Caco-2 (cell line): ENCODE data around the gene CKLF. TPM values are rescaled to one million over a fixed set of nuclear protein-coding genes. Genes with fewer than 3 reads are reported as not detected.

Experiments
- BruUV-seq: library from RNA; stranded (reverse); fragments of 400-500 nt; replicated peaks from 2 replicates; lab custom pipeline; 2021; lab: Mats Ljungman, UMichigan
- CTCF ChIA-PET: fragments of 300-600 bp; sonication (Branson Sonifier 250); formaldehyde crosslinking; loops from one replicate; lab custom pipeline; 2022; ENCODE audit warnings: antibody characterized with exemption; lab: Charles Lee
- POLR2A ChIA-PET: fragments of 300-600 bp; sonication (Branson Sonifier 250); formaldehyde crosslinking; loops from one replicate; lab custom pipeline; 2022; ENCODE audit warnings: antibody characterized with exemption; lab: Charles Lee
- DNase-seq, 2 experiments: peaks; one replicate each; pipeline versions ENCODE4 v3.0.0 to v3.0.0-alpha.2; 2020 to 2022
- H3K27me3 ChIP-seq: replicated peaks from 2 replicates; pipeline ENCODE4 v1.6.0; 2011; ENCODE audit warnings: low read length; ENCODE audit not compliant: control insufficient read depth, insufficient read depth
- H3K36me3 ChIP-seq: 2 replicates; pipeline ENCODE4 v1.5.1; 2011; ENCODE audit warnings: low read length; ENCODE audit not compliant: control insufficient read depth, insufficient read depth
- H3K4me1 ChIP-seq: fragments of 250-450 bp; sonication (Bioruptor Pico); 2 replicates; pipeline ENCODE4 v1.5.1; 2020; ENCODE audit warnings: mild to moderate bottlenecking
- H3K4me3 ChIP-seq: 2 replicates; pipeline ENCODE4 v1.5.1; 2011; ENCODE audit warnings: low read depth, mild to moderate bottlenecking, control low read depth, low read length
- H3K9me3 ChIP-seq: fragments of 250-450 bp; sonication (Bioruptor Pico); 2 replicates; pipeline ENCODE4 v1.5.1; 2020; ENCODE audit warnings: mild to moderate bottlenecking, moderate library complexity
- H3K27ac Mint-ChIP-seq: one replicate; pipeline ENCODE4 v1.8.0; 2022; ENCODE audit warnings: mixed read lengths; ENCODE audit not compliant: unreplicated experiment
- H3K27me3 Mint-ChIP-seq: one replicate; pipeline ENCODE4 v1.8.0; 2022; ENCODE audit warnings: mixed read lengths; ENCODE audit not compliant: insufficient read depth, unreplicated experiment
- H3K36me3 Mint-ChIP-seq: one replicate; pipeline ENCODE4 v1.8.0; 2022; ENCODE audit warnings: mild to moderate bottlenecking, mixed read lengths; ENCODE audit not compliant: insufficient read depth, unreplicated experiment
- H3K4me1 Mint-ChIP-seq: one replicate; pipeline ENCODE4 v1.8.0; 2022; ENCODE audit warnings: low read depth, mixed read lengths; ENCODE audit not compliant: unreplicated experiment
- H3K4me3 Mint-ChIP-seq: one replicate; pipeline ENCODE4 v1.8.0; 2022; ENCODE audit warnings: mild to moderate bottlenecking, moderate library complexity, mixed read lengths; ENCODE audit not compliant: unreplicated experiment
- H3K9me3 Mint-ChIP-seq: one replicate; pipeline ENCODE4 v1.8.0; 2022; ENCODE audit warnings: mixed read lengths; ENCODE audit not compliant: unreplicated experiment
- intact Hi-C: fragments of 100-400 bp; cut with micrococcal nuclease; formaldehyde crosslinking; loops from one replicate; pipeline ENCODE4 v1.10.0; 2022; ENCODE audit not compliant: unreplicated experiment
- total RNA-seq: library from RNA; stranded (reverse); gene quantifications from 2 replicates; pipeline ENCODE4 v1.2.3, GENCODE V29; 2022
- TF ChIP-seq, protein P1 (sequence below), 2 experiments: fragments of 200-600 bp in 1 of 2; IDR thresholded peaks; 1 replicate in 1 of 2; 2 replicates in 1 of 2; pipeline versions ENCODE4 v1.5.1 to v1.8.0; 2011 to 2022; ENCODE audit warnings: antibody characterized with exemption in 1 of 2, control low read depth in 1 of 2, inconsistent platforms in 1 of 2, low read depth in 1 of 2, low read length in 1 of 2, mild to moderate bottlenecking in 1 of 2, moderate library complexity in 1 of 2; ENCODE audit not compliant: insufficient read depth in 1 of 2, severe bottlenecking in 1 of 2, unreplicated experiment in 1 of 2

Gene CKLF
- total RNA-seq, 1 experiment from 2014 or later, result 103 TPM

DNA sequence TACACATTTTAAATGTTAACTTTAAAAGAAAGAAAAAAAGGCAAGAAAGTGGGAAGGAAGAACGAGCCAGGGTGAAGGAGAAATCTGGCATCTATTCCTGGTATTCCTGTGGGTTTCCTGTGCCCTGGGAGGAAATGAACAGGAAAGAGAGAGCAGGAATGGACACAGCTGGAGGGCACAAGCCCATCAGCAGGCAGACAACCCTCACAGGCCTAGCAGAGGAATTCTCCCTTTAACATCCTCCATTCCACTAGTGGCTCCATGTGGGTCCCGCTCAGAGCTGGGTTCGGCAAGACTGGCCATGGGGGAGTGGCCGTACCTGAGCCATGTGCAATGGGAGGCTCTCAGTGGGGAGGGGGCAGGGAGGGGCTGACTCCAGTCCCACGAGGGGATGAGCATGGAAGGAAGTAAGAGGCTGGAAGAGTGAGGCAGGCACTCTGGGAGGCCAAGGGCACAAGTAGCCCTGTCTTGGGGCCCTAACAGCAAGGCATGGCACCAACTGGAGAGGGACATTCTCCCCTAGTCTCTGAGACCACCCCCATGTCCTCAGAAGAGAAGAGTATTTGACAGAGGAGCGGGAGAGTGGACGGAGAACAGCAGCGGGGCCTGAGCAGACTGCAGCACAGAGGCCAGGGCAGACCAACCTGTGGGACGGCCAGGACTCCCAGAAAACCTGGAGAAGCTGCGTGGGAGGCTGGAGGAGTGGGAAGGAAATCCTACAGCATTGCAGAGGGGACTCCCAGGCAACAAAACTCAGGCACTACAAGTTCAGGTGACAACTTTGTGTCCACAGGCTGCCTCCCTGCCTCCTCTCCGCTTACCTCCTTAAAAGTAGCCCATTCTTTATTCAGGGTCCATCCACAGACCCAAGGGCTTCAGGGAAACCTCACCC lies 32.6 kb upstream of the CKLF start:
- H3K36me3 Mint-ChIP-seq, result peaks cover 9% of the 10 kb centered on the region
- no peak overlapping the region for H3K4me3 Mint-ChIP-seq
- Histone ChIP-seq H3K4me1 (peaks cover 19% of the 10 kb centered on the region), H3K36me3 (no peaks in the 10 kb centered on the region; the same call in 1 of the 2 replicates), H3K27me3 (no peaks in the 10 kb centered on the region), H3K4me3 (no peak overlapping the region), H3K9me3 (no peaks in the 10 kb centered on the region)
- peaks cover 27% of the 10 kb centered on the region for H3K4me1 Mint-ChIP-seq
- DNase-seq, result no peak
- POLR2A ChIA-PET, result no interaction called here
- H3K27me3 Mint-ChIP-seq, result no peaks in the 10 kb centered on the region
- intact Hi-C loops, result no loop called here
- TF ChIP-seq, protein P1, sequence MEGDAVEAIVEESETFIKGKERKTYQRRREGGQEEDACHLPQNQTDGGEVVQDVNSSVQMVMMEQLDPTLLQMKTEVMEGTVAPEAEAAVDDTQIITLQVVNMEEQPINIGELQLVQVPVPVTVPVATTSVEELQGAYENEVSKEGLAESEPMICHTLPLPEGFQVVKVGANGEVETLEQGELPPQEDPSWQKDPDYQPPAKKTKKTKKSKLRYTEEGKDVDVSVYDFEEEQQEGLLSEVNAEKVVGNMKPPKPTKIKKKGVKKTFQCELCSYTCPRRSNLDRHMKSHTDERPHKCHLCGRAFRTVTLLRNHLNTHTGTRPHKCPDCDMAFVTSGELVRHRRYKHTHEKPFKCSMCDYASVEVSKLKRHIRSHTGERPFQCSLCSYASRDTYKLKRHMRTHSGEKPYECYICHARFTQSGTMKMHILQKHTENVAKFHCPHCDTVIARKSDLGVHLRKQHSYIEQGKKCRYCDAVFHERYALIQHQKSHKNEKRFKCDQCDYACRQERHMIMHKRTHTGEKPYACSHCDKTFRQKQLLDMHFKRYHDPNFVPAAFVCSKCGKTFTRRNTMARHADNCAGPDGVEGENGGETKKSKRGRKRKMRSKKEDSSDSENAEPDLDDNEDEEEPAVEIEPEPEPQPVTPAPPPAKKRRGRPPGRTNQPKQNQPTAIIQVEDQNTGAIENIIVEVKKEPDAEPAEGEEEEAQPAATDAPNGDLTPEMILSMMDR (IDR thresholded peaks at IDR 0.05; ENCODE audit: insufficient read depth in 1 of 2, low read depth in 1 of 2, low read length in 1 of 2, severe bottlenecking in 1 of 2, unreplicated experiment in 1 of 2), result no peak
- no peaks in the 10 kb centered on the region for H3K9me3 Mint-ChIP-seq
- no peak overlapping the region for H3K27ac Mint-ChIP-seq
- CTCF ChIA-PET, result interaction anchor here (1.5 kb wide), 1 partner anchor 353 kb away, joined by 3 read pairs; no protein-coding TSS in a partner anchor
- BruUV-seq, result no TSS peak

DNA sequence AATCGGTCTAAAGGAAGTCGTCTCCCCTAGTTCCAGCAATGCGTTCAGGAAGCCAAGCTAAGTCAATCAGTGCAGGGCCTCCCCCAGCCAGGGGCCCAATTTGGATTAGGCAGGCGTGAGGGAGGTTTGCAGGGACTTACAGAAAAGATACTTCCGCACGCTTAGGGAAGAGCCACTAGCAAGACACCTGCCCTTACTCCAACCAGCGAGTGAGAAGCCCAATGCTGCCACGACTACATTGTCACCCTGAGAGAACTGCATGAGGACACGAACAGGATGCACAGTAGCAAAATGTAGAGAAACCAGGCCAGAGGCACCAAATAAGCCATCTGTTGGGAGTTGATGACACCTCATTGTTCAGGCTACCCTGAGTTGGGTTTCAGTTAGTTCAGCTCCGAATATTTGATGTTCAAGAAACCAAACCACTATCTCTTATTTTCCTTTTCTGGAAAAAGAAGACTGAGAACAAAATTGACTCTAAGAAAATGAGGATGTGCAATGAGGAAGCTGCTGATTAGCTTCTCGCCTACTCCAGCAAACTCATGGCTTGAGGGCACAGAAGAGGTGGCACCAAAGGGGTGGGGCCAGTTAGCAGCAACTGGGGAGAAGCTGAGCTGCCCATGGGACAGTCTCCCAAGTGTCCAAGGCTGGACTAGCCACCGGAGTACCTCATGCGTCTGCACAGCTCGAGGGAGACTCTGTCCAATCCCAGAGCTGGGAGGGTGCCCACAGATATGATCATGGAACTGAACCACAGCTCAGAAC lies 31.8 kb upstream of the CKLF start:
- H3K4me3 Mint-ChIP-seq, result no peak overlapping the region
- H3K27ac Mint-ChIP-seq, result no peak overlapping the region
- H3K36me3 ChIP-seq, result no peaks in the 10 kb centered on the region; the same call in 1 of the 2 replicates
- no peak overlapping the region for H3K4me3 ChIP-seq
- H3K27me3 Mint-ChIP-seq, result no peaks in the 10 kb centered on the region
- CTCF ChIA-PET, result interaction anchor here (1.0 to 1.5 kb wide), 2 partner anchors 88 to 352 kb away, joined by 3 read pairs; no protein-coding TSS in a partner anchor
- H3K4me1 Mint-ChIP-seq, result peaks cover 21% of the 10 kb centered on the region
- H3K27me3 ChIP-seq, result no peaks in the 10 kb centered on the region
- peaks cover 19% of the 10 kb centered on the region for H3K4me1 ChIP-seq
- intact Hi-C loops, result no loop called here
- no peaks in the 10 kb centered on the region for H3K9me3 ChIP-seq
- H3K9me3 Mint-ChIP-seq, result no peaks in the 10 kb centered on the region
- TF ChIP-seq, protein P1 (IDR thresholded peaks at IDR 0.05; ENCODE audit: insufficient read depth in 1 of 2, low read depth in 1 of 2, low read length in 1 of 2, severe bottlenecking in 1 of 2, unreplicated experiment in 1 of 2), result no peak
- POLR2A ChIA-PET, result no interaction called here
- no peak for DNase-seq
- peaks cover 9% of the 10 kb centered on the region for H3K36me3 Mint-ChIP-seq
- BruUV-seq, result no TSS peak

DNA sequence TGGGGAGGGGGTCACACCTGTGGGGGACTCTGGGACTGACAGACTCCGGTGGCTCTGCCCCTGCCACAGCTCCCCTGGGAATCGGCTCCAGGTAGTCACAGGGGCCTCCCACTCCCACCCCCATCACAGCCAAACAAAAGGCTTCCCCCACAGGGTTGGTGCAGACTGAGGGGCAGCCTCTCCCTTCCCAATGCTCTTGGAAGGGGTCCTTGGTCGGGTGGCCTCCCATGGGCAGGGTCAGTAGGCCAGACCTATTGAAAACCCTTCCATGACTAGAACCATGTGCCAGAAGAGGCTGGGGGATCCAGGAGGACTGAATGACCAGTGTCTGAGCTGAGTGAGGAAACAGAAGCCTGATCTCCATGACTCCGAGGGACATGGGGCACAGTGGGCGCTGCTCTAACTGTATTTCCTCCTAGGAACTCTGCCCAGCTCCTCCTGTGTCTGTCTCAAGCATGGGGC lies 31.1 kb upstream of the CKLF start:
- Mint-ChIP-seq H3K4me3 (no peak overlapping the region), H3K27ac (no peak overlapping the region)
- H3K36me3 ChIP-seq, result no peaks in the 10 kb centered on the region; the same call in 1 of the 2 replicates

More for the DNA sequence above, 31.1 kb upstream of the CKLF start:
- TF ChIP-seq, protein P1 (IDR thresholded peaks at IDR 0.05; ENCODE audit: insufficient read depth in 1 of 2, low read depth in 1 of 2, low read length in 1 of 2, severe bottlenecking in 1 of 2, unreplicated experiment in 1 of 2), result no peak
- no peak overlapping the region for H3K4me3 ChIP-seq
- ChIA-PET POLR2A (no interaction called here), CTCF (interaction anchor here (1.0 kb wide), 1 partner anchor 87 kb away, joined by 3 read pairs; no protein-coding TSS in a partner anchor)
- Mint-ChIP-seq H3K36me3 (peaks cover 9% of the 10 kb centered on the region), H3K27me3 (no peaks in the 10 kb centered on the region), H3K9me3 (no peaks in the 10 kb centered on the region), H3K4me1 (peaks cover 17% of the 10 kb centered on the region)
- H3K9me3 ChIP-seq, result no peaks in the 10 kb centered on the region
- intact Hi-C loops, result no loop called here
- DNase-seq, result no peak
- no TSS peak for BruUV-seq
- no peaks in the 10 kb centered on the region for H3K27me3 ChIP-seq
- H3K4me1 ChIP-seq, result peaks cover 17% of the 10 kb centered on the region
